K562 (cell line): ENCODE data around the gene SETD4. TPM values are rescaled to one million over a fixed set of nuclear protein-coding genes. Genes with fewer than 3 reads are reported as not detected.

Experiments used
- ATAC-seq: fragments of 200-7000 bp; cut with Tn5 transposase; 3 replicates; pipeline ENCODE4 v1.9.1; 2020; ENCODE audit warnings: moderate library complexity
- BruUV-seq: library from RNA; stranded (reverse); fragments of 400-500 nt; replicated peaks from 2 replicates; lab custom pipeline; 2021; lab: Mats Ljungman, UMichigan
- CTCF ChIA-PET: fragments of 300-600 bp; formaldehyde crosslinking; extraction: SDS; loops from one replicate; lab custom pipeline; 2021; ENCODE audit warnings: low intra/inter-chr PET ratio; lab: Yijun Ruan, JAX
- POLR2A ChIA-PET: fragments of 300-600, 350-650 bp; sonication (Branson Sonifier 250); formaldehyde crosslinking; extraction: SDS; loops from one replicate; lab custom pipeline; 2021; ENCODE audit warnings: antibody characterized with exemption, inconsistent platforms; lab: Yijun Ruan, JAX
- DNase-seq, 4 experiments: peaks; one replicate each; pipeline versions ENCODE4 v3.0.0 to v3.0.0-alpha.2; 2011 to 2018; ENCODE audit warnings: low spot score in 3 of 4, mixed read lengths in 3 of 4; ENCODE audit errors: extremely low read depth in 1 of 4
- FAIRE-seq: peaks from 2 replicates; lab custom pipeline; 2011; peaks lifted over from hg19 to GRCh38; lab: Jason Lieb, UNC
- H2AFZ ChIP-seq: 2 replicates; pipeline ENCODE4 v1.6.0; 2011; ENCODE audit warnings: low read depth, low read length, control low read depth, inconsistent platforms
- H3K27ac ChIP-seq: fragments of 200-600 bp; 3 replicates; pipeline ENCODE4 v1.8.0; 2011; ENCODE audit warnings: low read depth, mild to moderate bottlenecking, control low read depth, inconsistent platforms, low read length, moderate library complexity, mixed read lengths; ENCODE audit errors: extremely low read depth
- H3K27me3 ChIP-seq, 2 experiments: fragments of 300-600 bp in 1 of 2; 2 replicates in 1 of 2; 3 replicates in 1 of 2; pipeline versions ENCODE4 v1.6.0 to v1.8.0; 2011; ENCODE audit warnings: inconsistent platforms in 2 of 2, low read length in 2 of 2, mild to moderate bottlenecking in 1 of 2, mixed read lengths in 1 of 2, moderate library complexity in 1 of 2; ENCODE audit not compliant: control insufficient read depth in 2 of 2, insufficient read depth in 2 of 2
- H3K36me3 ChIP-seq: fragments of 300-600 bp; 3 replicates; pipeline ENCODE4 v1.8.0; 2011; ENCODE audit warnings: mild to moderate bottlenecking, low read length, inconsistent platforms; ENCODE audit not compliant: control insufficient read depth, insufficient read depth
- H3K4me1 ChIP-seq, 2 experiments: fragments of 200-600 bp in 1 of 2; replicated peaks in 1 of 2; 2 replicates in 1 of 2; 3 replicates in 1 of 2; pipeline versions ENCODE4 v1.5.1 to v1.8.0; 2011; ENCODE audit warnings: inconsistent platforms in 2 of 2, low read length in 2 of 2, mild to moderate bottlenecking in 1 of 2, mixed read lengths in 1 of 2, moderate library complexity in 1 of 2; ENCODE audit not compliant: control insufficient read depth in 2 of 2, insufficient read depth in 2 of 2
- H3K4me2 ChIP-seq: 2 replicates; pipeline ENCODE4 v1.6.1; 2011; ENCODE audit warnings: low read length, control low read depth, inconsistent platforms, mixed read lengths; ENCODE audit not compliant: insufficient read depth
- H3K4me3 ChIP-seq: fragments of 200-600 bp; sonication (generic), shearing (Covaris generic); 2 replicates; pipeline ENCODE4 v1.5.1; 2016; ENCODE audit warnings: control low read depth, inconsistent platforms
- H3K79me2 ChIP-seq: fragments of 200-600 bp; 3 replicates; pipeline ENCODE4 v1.8.0; 2011; ENCODE audit warnings: low read length, inconsistent platforms; ENCODE audit not compliant: control insufficient read depth, insufficient read depth
- H3K9ac ChIP-seq, 2 experiments: 2 replicates each; pipeline versions ENCODE4 v1.6.0 to v1.6.1; 2011; ENCODE audit warnings: low read depth in 2 of 2, low read length in 2 of 2, control low read depth in 1 of 2, inconsistent platforms in 1 of 2, mild to moderate bottlenecking in 1 of 2, mixed read lengths in 1 of 2; ENCODE audit not compliant: insufficient read depth in 1 of 2
- H3K9me1 ChIP-seq: one replicate; pipeline ENCODE4 v1.6.0; 2011; ENCODE audit warnings: inconsistent platforms, mild to moderate bottlenecking, low read length, moderate library complexity; ENCODE audit not compliant: control insufficient read depth, insufficient read depth
- H3K9me3 ChIP-seq: replicated peaks from 2 replicates; pipeline ENCODE4 v1.5.1; 2011; ENCODE audit warnings: low read depth, low read length, inconsistent platforms; ENCODE audit not compliant: control insufficient read depth, insufficient read depth
- H4K20me1 ChIP-seq: replicated peaks from 2 replicates; pipeline ENCODE4 v1.6.1; 2011; ENCODE audit warnings: low read length, inconsistent platforms, mixed read lengths; ENCODE audit not compliant: control insufficient read depth, insufficient read depth
- ARID1B ChIP-seq: fragments of 450-650 bp; IDR thresholded peaks from 2 replicates; pipeline ENCODE4 v1.6.1; 2016; ENCODE audit warnings: antibody characterized with exemption, mild to moderate bottlenecking, inconsistent platforms
- CBFA2T2 ChIP-seq: fragments of 450-650 bp; conservative IDR thresholded peaks from 2 replicates; pipeline ENCODE4 v1.6.1; 2017; ENCODE audit warnings: mild to moderate bottlenecking
- CBFA2T3 ChIP-seq: fragments of 450-650 bp; IDR thresholded peaks from 2 replicates; pipeline ENCODE4 v1.6.1; 2017
- DPF2 ChIP-seq: fragments of 450-650 bp; IDR thresholded peaks from 2 replicates; pipeline ENCODE4 v1.6.1; 2016
- EP300 ChIP-seq: IDR thresholded peaks from 2 replicates; pipeline ENCODE4 v1.6.1; 2012; ENCODE audit warnings: low read length, improper control_type of control experiment
- FOXA3 ChIP-seq, 2 experiments: fragments of 450-650 bp in 1 of 2; sonication (generic) in 1 of 2; formaldehyde crosslinking; IDR thresholded peaks in 1 of 2; conservative IDR thresholded peaks in 1 of 2; 2 replicates each; pipeline versions ENCODE4 v1.4.0 to v1.8.0; 2020 to 2022; ENCODE audit warnings: mild to moderate bottlenecking in 2 of 2, missing genetic modification reagents in 1 of 2
- MAFF ChIP-seq: IDR thresholded peaks from 2 replicates; pipeline ENCODE4 v1.6.1; 2012; ENCODE audit warnings: low read length, improper control_type of control experiment
- MECOM ChIP-seq: fragments of 250-450 bp; sonication (Bioruptor Pico); IDR thresholded peaks from 2 replicates; pipeline ENCODE4 v1.8.0; 2022; ENCODE audit warnings: inconsistent platforms
- MEIS2 ChIP-seq: fragments of 450-650 bp; IDR thresholded peaks from 2 replicates; pipeline ENCODE4 v1.6.1; 2014; ENCODE audit warnings: mild to moderate bottlenecking; ENCODE audit not compliant: partially characterized antibody
- MYBL2 ChIP-seq, 2 experiments: fragments of 450-650 bp in 1 of 2; sonication (generic) in 1 of 2; formaldehyde crosslinking in 1 of 2; IDR thresholded peaks; 2 replicates each; pipeline versions ENCODE4 v1.6.1 to v1.8.1; 2017 to 2022; ENCODE audit warnings: borderline replicate concordance in 1 of 2, inconsistent platforms in 1 of 2, low read depth in 1 of 2, mild to moderate bottlenecking in 1 of 2, missing genetic modification reagents in 1 of 2, moderate library complexity in 1 of 2
- NCOR1 ChIP-seq: fragments of 450-650 bp; IDR thresholded peaks from 2 replicates; pipeline ENCODE4 v1.6.1; 2016; ENCODE audit warnings: mild to moderate bottlenecking, moderate library complexity
- NFIC ChIP-seq: fragments of 450-650 bp; IDR thresholded peaks from 2 replicates; pipeline ENCODE4 v1.6.1; 2017; ENCODE audit warnings: mild to moderate bottlenecking, inconsistent platforms
- PYGO2 ChIP-seq: fragments of 450-650 bp; IDR thresholded peaks from 2 replicates; pipeline ENCODE4 v1.6.1; 2016; ENCODE audit warnings: mild to moderate bottlenecking, missing genetic modification characterization, moderate library complexity, missing compliant biosample characterization
- TAL1 ChIP-seq: fragments of 450-650 bp; IDR thresholded peaks from 2 replicates; pipeline ENCODE4 v1.6.1; 2016; ENCODE audit warnings: mild to moderate bottlenecking
- TCF3 ChIP-seq: sonication (generic); formaldehyde crosslinking; IDR thresholded peaks from 2 replicates; pipeline ENCODE4 v1.4.0; 2020; ENCODE audit warnings: mild to moderate bottlenecking, missing genetic modification reagents
- ZBTB1 ChIP-seq: sonication (generic); formaldehyde crosslinking; IDR thresholded peaks from 2 replicates; pipeline ENCODE4 v1.8.1; 2023; ENCODE audit warnings: missing genetic modification reagents, low read depth, mild to moderate bottlenecking, borderline replicate concordance
- ZBTB8A ChIP-seq: fragments of 450-650 bp; IDR thresholded peaks from 2 replicates; pipeline ENCODE4 v1.6.1; 2018; ENCODE audit warnings: mild to moderate bottlenecking, moderate library complexity; ENCODE audit not compliant: partially characterized antibody
- ZNF384 ChIP-seq: IDR thresholded peaks from 2 replicates; pipeline ENCODE4 v1.6.1; 2012; ENCODE audit warnings: low read depth, low read length, improper control_type of control experiment
- ZNF436 ChIP-seq: fragments of 250-450, 450-650 bp; sonication (Bioruptor Pico); formaldehyde crosslinking; IDR thresholded peaks from 2 replicates; pipeline ENCODE4 v1.7.0; 2020; ENCODE audit warnings: mild to moderate bottlenecking
- ZNF445 ChIP-seq: fragments of 250-450 bp; sonication (Bioruptor Pico); IDR thresholded peaks from 2 replicates; pipeline ENCODE4 v1.4.0; 2020; ENCODE audit warnings: low read depth, mild to moderate bottlenecking, moderate library complexity
- ZNF584 ChIP-seq: fragments of 200-800 bp; sonication (Bioruptor generic); IDR thresholded peaks from 2 replicates; pipeline ENCODE4 v1.6.1; 2016; ENCODE audit warnings: low read depth, mild to moderate bottlenecking, missing genetic modification characterization, missing compliant biosample characterization
- ZNF79 ChIP-seq: fragments of 250-450 bp; sonication (Bioruptor Pico); IDR thresholded peaks from 2 replicates; pipeline ENCODE4 v1.4.0; 2020; ENCODE audit warnings: low read depth, mild to moderate bottlenecking, moderate library complexity
- whole genome bisulfite sequencing: fragments of 100-300 bp; shearing (Covaris generic); methylation state at CpG from one replicate; pipeline ENCODE4 v1.1.6; 2016; ENCODE audit warnings: low coverage, mixed read lengths; ENCODE audit not compliant: insufficient coverage; ENCODE audit errors: missing lambda C conversion rate; 5-methylcytosine and 5-hydroxymethylcytosine counted together
- in situ Hi-C: fragments of 300-500 bp; cut with MboI; formaldehyde crosslinking; loops from 4 replicates; pipeline ENCODE4 v1.15.0; 2018; ENCODE audit warnings: inconsistent platforms, mixed read lengths
- intact Hi-C: fragments of 100-400 bp; cut with micrococcal nuclease; formaldehyde crosslinking; loops from 2 replicates; pipeline ENCODE4 v1.14.2; 2022
- polyA plus RNA-seq, 8 experiments: library from polyadenylated mRNA; depleted of rRNA in 4 of 8; stranded (reverse) in 5 of 8; unstranded in 3 of 8; fragments of >200 nt; fragmentation: Nextera tagmentation in 2 of 8; fragmentation: Illumina TruSeq in 1 of 8; extraction: Ambion mirVana in 2 of 8; extraction: Trizol in 1 of 8; gene quantifications; 2 replicates each; pipeline versions ENCODE4 v1.2.1 to v1.2.3, GENCODE V29; 2011 to 2014; ENCODE audit warnings: inconsistent platforms in 1 of 8, missing spikeins in 1 of 8
- total RNA-seq, 7 experiments: library from RNA; depleted of rRNA in 6 of 7; stranded (reverse); fragments of >200 nt in 6 of 7; fragmentation: Illumina TruSeq in 2 of 7; extraction: Trizol in 2 of 7; gene quantifications; 2 replicates each; pipeline versions ENCODE4 v1.2.1 to v1.2.3, GENCODE V29; 2011 to 2021; ENCODE audit warnings: low replicate concordance in 1 of 7
- TF ChIP-seq, protein P1 (sequence below): fragments of 450-650 bp; formaldehyde crosslinking; IDR thresholded peaks from 2 replicates; pipeline ENCODE4 v1.4.0; 2020; ENCODE audit warnings: mild to moderate bottlenecking, mixed read lengths
- TF ChIP-seq, protein P2 (sequence below): sonication (generic); formaldehyde crosslinking; IDR thresholded peaks from 2 replicates; pipeline ENCODE4 v1.9.0; 2022; ENCODE audit warnings: mild to moderate bottlenecking, missing genetic modification reagents

The SETD4 gene
- total and polyA plus RNA-seq, 9 of the 15 experiments (the other 6 are each of a cell fraction or from before 2014, with no cell fraction given), result 16.1 to 51.3 (median 25.7) TPM

GRCh38 chr21:36082237-36082664 is 21.9 kb upstream of the SETD4 start:
- no peaks in the 10 kb centered on the region for H3K79me2 ChIP-seq
- in situ Hi-C loops, result no loop called here
- no peak for ATAC-seq
- no peaks in the 10 kb centered on the region for H3K9me1 ChIP-seq
- no peak overlapping the region for H3K4me3 ChIP-seq
- WGBS, result 5% methylated on average over 3 of the region's 3 CpGs
- ChIA-PET POLR2A (interaction anchor here (0.7 kb wide), 1 partner anchor 23 kb away, joined by 3 read pairs; the partner anchor contains the start of gene SETD4), CTCF (no interaction called here)
- H2AFZ ChIP-seq, result peak overlapping the region; percentile 49; the same call in 1 of the 2 replicates
- no peaks in the 10 kb centered on the region for H3K36me3 ChIP-seq
- no peaks in the 10 kb centered on the region for H4K20me1 ChIP-seq
- H3K9me3 ChIP-seq, result peaks cover 3% of the 10 kb centered on the region
- BruUV-seq, result no TSS peak
- no peaks in the 10 kb centered on the region for H3K27me3 ChIP-seq
- H3K4me2 ChIP-seq, result no peak overlapping the region
- H3K4me1 ChIP-seq, result peaks cover 7 to 37% of the 10 kb centered on the region in 2 experiments; a peak in 4 of 5 replicates
- FAIRE-seq, result no peak
- intact Hi-C loops, result no loop called here
- DNase-seq, result peak in 1 of 4 experiments; percentile 35
- no peak overlapping the region for H3K9ac ChIP-seq
- peak overlapping the region; percentile 6; the same call in 1 of the 3 replicates for H3K27ac ChIP-seq
- TF ChIP-seq TAL1 (peak; percentile 55), CBFA2T3 (peak; percentile 57), ZNF79 (CRISPR knock-in tag) (no peak), EP300 (no peak), ZBTB8A (no peak), ZNF436 (no peak), MECOM (CRISPR knock-in tag) (no peak), MEIS2 (peak; percentile 61), TCF3 (CRISPR knock-in tag) (peak; percentile 63), NFIC (no peak), MAFF (no peak), NCOR1 (peak; percentile 17; the same call in 1 of the 2 replicates), ZBTB1 (no peak), ZNF384 (peak; percentile 58; the same call in 1 of the 2 replicates), ZNF445 (CRISPR knock-in tag) (no peak), CBFA2T2 (peak; percentile 30; the same call in 1 of the 2 replicates), FOXA3 (CRISPR knock-in tag; conservative IDR thresholded peaks at IDR 0.05 in 1 of 2, IDR thresholded peaks at IDR 0.05 in 1 of 2) (0 out of 4 replicates have a peak, but pooled peaks of 1 of the 2 experiments have one; percentile 9), PYGO2 (tag) (no peak), MYBL2 (IDR thresholded peaks at IDR 0.05; ENCODE audit: low read depth) (peak; percentile 78; the same call in 1 of the 2 replicates), MYBL2 (CRISPR knock-in tag; IDR thresholded peaks at IDR 0.05; ENCODE audit: borderline replicate concordance) (no peak), ARID1B (peak; percentile 42), DPF2 (peak; percentile 26; the same call in 1 of the 2 replicates), ZNF584 (CRISPR knock-in tag) (no peak)
- TF ChIP-seq, protein P1, sequence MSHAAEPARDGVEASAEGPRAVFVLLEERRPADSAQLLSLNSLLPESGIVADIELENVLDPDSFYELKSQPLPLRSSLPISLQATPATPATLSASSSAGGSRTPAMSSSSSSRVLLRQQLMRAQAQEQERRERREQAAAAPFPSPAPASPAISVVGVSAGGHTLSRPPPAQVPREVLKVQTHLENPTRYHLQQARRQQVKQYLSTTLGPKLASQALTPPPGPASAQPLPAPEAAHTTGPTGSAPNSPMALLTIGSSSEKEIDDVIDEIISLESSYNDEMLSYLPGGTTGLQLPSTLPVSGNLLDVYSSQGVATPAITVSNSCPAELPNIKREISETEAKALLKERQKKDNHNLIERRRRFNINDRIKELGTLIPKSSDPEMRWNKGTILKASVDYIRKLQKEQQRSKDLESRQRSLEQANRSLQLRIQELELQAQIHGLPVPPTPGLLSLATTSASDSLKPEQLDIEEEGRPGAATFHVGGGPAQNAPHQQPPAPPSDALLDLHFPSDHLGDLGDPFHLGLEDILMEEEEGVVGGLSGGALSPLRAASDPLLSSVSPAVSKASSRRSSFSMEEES (CRISPR knock-in tag), result no peak
- TF ChIP-seq, protein P2, sequence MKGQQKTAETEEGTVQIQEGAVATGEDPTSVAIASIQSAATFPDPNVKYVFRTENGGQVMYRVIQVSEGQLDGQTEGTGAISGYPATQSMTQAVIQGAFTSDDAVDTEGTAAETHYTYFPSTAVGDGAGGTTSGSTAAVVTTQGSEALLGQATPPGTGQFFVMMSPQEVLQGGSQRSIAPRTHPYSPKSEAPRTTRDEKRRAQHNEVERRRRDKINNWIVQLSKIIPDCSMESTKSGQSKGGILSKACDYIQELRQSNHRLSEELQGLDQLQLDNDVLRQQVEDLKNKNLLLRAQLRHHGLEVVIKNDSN (CRISPR knock-in tag), result no peak
